HG02763 (cell line): Measurements from ENCODE around the gene SPRR2D.
"Not testable (repeated sequence)": the region's sequence is repeated elsewhere in the genome, so short reads cannot be mapped to it uniquely, and the experiment has no call there.

Experiments used
- ATAC-seq: cut with Tn5 transposase; IDR thresholded peaks from one replicate; pipeline ENCODE4 v1.9.1; 2021; ENCODE audit warnings: mild to moderate bottlenecking, moderate library complexity; ENCODE audit not compliant: unreplicated experiment

The SPRR2D gene

DNA sequence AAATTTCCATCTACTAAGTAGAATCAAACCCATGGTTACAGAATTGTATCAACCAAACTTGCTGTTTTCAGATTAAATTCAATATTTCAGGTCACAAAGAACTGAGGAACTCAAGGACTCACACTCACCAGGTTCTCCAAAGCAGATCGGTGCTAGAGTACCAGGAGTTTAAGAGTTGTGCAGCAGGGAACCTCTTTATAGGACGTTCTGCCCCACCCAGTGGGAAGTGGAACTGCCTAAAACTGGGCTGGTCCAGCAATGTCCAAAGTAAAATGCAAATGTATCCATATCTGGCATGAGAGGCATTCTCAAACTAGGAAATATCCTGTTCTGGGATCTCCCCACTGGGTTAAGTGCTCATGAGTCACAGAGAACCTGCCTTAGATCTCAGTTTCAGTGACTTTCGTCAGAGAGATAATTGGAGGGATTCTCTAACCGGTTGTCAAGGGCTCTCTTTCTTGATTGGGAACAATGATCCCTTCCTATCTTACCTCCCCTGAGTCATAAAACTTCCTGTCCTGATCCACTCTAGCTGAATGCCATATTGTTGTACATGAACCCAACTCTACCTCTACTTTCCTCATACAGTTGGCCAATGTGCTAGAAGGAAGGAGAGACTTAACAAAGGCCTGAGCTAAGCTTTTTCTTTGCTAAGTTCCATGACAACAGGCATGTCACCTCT lies at the start of gene SPRR2D:
Gene SPRR2D, minus strand, starts transcription at position 171 of the 682 bp plus-strand sequence. CDS start 774 bp downstream, outside the sequence.
- ATAC-seq: no peak

DNA sequence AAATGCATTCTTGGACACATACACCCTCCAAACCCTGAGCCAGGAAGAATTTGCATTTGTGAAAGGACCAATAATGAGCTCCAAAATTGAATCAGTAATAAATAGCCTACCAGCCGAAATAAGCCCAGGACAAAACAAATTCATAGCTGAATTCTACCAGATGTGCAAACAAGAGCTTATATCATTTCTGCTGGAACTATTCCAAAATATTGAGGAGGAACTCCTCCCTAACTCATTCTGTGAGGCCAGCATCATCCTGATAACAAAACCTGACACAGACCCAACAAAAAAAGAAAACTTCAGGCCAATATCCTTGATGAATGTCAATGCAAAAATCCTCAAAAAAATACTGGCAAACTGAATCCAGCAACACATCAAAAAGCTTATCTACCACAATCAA lies 46.7 kb upstream of the SPRR2D start:
- ATAC-seq: no peak

DNA sequence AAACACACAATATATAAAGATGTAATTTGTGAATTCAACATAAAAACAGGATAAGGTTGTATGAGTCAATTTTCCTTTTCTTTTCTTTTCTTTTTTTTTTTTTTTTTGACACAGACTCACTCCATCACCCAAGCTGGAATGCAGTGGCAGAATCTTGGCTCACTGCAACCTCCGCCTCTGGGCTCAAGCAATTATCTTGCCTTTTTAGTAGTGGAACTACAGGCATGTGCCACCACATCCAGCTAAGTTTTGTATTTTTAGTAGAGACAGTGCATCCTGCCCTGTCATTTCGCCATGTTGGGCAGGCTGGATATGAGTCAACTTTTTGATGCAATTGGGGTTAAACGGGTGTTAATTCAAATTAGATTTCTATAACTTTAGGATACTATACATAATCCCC lies 40.8 kb upstream of the SPRR2D start:
- no peak for ATAC-seq

DNA sequence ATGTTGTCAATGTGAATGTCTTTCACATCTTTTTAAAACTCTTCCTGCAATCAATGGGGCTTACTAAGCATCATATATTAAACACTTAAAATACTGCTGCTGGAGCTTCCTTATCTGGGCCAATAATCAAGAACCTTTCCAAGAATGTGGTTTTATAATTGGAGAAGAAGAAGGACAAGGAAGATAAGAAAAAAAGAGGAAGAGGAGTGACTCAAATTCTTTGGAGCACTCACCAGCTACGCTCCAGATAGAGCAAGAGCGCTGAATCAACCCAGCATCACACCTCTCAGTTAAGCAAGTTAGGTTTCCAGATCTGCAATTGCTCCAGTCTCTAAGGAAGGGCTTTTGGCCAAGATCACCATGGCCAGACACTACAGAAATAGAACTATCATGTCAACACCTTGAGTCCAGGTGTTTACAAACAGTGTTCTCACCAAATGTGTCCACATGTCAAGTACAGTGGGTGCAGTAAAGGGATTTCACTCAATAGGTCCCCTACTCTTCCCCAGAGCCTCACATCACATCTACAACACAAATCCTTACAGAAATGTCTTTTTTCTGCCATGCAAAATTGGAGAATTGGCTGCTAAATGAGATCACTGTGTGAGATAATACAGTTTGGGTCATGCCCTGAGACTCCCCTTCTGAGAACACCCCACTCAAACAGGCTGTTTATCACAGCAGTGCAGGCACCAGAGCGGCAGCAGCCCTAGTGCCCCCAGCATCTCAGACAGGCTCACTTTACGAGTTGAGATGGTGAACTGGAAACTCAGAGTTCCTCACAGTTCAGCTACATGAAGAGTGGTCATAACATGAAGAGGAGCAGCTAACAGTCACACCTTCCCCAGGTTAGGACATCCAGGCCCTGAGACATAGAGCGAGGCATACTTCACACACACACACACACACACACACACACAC lies 32.1 kb upstream of the SPRR2D start:
- no peak for ATAC-seq

DNA sequence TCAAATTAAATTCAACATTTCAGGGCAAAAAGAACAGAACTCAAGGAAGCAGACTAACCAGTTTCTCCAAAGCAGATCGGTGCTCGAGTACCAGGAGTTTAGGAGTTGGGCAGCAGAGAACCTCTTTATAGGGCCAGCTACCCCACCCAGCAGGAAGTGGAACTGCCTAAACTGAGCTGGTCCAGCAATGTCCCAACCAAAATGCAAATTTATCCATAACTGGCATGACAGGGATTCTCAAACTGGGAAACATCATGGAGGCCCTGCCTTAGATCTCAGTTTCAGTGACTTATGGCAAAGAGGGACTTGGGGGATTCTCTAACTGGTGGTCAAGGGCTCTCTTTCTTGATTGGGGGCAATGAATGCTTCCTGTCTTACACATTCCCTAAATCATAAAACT lies 30.6 kb upstream of the SPRR2D start, which contains the start of gene SPRR2B:
Gene SPRR2B, minus strand, starts transcription at position 101 of the 400 bp plus-strand sequence. CDS start 772 bp downstream, outside the sequence.
- ATAC-seq: no peak

DNA sequence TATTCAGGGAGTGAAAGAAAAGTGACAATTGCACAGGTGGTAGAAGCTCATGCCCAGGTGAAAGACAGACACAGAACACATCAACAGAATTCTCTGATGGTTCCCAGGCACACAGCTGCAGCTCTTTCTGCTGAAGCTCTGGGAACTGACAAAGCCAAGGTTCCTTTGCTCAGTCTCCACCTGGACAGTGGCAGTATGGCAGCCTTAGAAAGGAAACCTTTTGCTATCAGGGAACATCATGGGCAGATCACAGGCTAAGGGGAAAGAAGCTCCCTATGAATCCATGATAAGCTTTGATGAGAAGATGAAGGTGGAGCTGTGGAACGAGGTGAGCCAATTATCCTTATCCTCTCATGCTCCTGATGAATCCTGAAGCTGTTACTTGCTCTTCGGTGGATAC lies 29.3 kb upstream of the SPRR2D start:
- no peak for ATAC-seq

DNA sequence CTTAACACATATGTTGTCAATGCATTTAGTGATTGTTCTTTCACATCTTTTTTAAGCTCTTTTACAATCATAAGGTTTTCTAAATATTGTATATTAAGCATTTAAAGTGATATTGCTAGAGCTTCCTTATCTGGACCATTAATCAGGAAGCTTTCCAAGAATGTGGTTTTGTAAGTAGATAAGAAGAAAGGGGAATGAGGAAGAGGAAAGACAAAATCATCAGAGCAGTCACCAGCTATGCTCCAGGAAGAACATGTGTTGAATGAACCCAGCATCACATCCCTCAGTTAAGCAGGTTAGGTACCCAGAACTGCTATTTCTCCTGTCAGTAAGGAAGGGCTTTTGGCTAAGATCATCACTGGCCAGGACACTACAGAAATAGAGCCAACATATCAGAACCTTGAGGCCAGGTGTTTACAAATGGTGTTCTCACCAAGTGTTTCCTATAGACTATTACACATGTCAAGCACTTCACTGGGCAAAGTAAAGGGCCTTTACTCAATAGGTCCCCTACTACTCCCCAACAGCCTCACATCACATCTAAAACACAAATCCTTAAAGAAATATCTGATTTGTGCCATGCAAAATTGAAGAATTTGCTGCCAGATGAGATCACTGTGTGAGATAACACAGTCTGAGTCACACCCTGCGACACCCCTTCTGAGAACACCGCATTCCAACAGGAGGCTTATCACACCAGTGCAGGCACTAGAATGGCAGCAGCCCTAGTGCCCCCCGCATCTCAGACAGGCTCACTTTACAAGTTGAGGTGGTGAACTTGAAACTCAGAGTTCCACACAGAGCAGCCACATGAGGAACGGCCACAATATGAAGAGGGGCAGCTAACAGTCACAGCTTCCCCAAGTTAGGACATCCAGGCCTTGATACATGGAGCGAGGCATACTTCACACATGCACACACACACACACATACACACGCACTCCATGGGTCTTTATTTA lies 18.2 kb upstream of the SPRR2D start:
- ATAC-seq: no peak

DNA sequence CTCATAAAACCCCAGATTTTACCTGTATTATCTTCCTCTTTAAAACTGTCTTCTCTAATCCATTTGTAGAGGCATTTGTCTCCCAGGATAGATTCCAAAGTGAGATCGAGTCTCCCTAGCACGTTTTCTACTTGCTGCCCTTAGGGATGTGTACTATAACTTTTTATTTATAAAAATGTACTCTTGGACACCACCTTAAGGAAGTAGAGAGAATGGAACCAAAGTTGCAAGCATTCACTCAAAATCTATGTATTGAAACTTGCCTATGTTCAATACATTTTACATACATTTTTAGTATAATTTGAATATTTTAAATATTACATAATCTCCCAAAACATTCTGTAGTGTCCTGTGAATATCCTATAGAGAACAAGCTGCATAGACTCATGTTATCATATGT lies 17.2 kb upstream of the SPRR2D start:
- no peak for ATAC-seq

DNA sequence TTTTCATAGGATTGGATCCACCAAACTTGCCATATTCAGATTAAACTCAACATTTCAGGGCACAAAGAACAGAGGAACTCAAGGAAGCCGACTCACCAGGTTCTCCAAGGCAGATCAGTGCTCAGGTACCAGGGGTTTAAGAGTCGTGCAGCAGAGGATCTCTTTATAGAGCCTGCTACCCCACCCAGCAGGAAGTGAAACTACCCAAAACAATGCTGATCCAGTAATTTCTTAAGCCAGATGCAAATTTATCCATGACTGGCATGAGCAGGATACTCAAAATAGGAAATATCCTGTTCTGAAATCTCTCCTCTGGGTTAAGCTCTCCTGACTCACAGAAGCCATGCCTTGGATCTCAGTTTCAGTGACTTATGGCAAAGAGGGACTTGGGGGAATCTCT lies 16.5 kb upstream of the SPRR2D start, which contains the start of gene SPRR2A:
Gene SPRR2A, minus strand, starts transcription at position 138 of the 400 bp plus-strand sequence. CDS start 777 bp downstream, outside the sequence.
- ATAC-seq: no peak

DNA sequence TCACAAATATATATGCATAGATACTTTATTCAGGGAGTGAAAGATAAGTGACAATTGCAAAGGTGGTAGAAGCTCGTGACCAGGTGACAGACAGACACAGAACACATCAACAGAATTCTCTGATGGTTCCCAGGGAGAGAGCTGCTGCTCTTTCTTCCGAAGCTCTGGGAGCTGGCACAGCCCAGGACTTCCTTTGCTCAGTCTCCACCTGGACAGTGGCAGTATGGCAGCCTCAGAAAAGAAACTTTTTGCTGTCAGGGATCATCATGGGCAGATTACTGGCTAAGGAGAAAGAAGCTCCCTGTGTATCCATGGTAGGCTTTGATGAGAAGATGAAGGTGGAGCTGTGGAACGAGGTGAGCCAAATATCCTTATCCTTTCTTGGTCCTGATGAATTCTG lies 15.2 kb upstream of the SPRR2D start:
- not testable (repeated sequence) for ATAC-seq

DNA sequence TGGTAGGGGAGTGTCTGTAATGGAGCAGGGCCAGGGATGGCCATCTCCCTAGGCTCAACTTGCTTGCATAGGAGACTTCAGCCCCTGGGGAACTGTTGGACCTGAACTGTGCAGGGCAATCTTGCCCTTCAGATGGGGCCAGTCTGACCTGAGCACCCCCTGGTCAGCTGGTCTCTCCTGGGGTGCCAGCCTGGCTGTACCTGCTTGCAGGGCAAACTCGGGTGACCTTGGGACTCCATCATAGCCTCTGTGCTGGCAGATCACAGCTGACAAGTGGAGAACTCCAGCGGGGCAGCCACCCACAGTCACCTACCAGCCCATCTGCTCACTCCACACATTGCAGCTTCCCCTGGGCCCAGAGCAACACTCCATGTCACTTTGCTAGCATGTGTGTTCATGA lies 8.3 kb upstream of the SPRR2D start:
- ATAC-seq: no peak

DNA sequence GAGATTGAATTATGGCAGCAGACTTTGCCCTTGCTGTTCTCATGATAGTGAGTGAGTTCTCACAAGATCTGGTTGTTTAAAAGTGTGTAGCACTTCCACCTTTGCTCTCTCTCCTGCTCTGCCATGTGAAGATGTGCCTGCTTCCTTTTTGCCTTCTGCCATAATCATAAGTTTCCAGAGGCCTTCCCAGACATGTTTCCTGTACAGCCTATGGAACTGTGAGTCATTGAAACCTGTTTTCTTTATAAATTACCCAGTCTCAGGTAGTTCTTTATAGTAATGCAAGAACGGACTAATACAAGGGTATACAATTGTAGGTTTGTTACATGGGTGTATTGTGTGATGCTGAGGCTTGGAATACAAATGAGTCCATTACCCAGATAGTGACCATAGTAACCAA lies 5.7 kb downstream of the SPRR2D start:
- no peak for ATAC-seq

DNA sequence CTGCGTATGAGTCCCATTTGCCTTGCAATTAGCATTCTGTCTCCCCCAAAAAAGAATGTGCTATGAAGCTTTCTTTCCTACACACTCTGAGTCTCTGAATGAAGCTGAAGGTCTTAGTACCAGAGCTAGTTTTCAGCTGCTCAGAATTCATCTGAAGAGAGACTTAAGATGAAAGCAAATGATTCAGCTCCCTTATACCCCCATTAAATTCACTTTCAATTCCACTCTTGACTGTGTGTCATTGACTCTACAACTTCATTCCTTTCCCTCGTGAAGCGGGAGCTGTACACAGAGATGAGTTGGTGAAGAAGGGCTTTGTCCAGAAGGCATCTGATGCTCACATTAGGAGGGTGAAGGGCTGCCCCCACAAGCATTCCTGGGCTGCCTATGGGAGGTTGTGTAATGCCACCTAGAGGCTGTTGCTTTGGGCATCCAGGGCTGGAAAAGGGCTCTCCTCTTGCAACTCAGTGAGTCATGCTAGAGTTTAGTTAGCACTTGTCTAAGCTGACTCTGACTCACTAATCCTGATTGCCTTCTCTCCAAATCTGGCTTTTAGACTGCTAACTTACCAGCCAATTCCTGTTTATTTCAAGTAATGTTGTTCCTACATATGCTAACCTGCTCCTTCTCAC lies 8.1 kb downstream of the SPRR2D start:
- ATAC-seq: no peak

DNA sequence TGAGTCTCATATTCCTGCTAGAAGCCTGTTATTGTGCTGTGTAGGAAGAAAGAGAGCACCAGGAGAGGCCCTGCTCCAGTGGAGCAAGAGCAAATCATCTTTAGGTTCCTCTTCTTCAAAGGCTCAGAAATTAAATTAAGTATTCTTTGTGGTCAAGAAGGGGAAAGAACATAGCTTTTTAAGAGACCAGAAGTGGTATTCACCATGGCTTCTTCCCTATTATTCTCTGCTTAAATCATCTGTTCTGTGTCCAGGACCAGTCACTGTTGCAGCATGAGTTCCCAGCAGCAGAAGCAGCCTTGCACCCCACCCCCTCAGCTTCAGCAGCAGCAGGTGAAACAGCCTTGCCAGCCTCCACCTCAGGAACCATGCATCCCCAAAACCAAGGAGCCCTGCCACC lies 8.8 kb downstream of the SPRR2D start:
- no peak for ATAC-seq

DNA sequence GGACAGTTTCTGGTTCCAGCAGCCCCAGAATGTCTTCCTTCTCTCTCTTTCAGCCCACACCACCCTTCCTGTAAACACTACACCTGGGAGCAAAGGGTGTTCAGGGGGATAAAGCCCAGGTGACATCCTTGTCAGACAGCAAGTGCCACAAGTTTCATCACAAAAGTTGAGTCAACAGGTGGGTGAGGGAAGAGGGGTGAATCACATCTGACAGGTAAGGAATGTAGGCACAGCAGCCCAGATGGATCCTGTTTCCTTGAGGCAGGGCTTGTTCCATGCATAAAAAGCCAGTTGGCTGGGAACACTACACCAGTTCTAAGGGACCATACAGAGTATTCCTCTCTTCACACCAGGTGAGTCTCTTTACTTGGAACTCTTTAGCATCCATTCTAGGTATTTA lies 10.0 kb downstream of the SPRR2D start, which contains the start of gene SPRR1B:
Gene SPRR1B, plus strand, starts transcription at position 309 of the 400 bp plus-strand sequence. CDS start 1,143 bp downstream, outside the sequence.
- no peak for ATAC-seq

DNA sequence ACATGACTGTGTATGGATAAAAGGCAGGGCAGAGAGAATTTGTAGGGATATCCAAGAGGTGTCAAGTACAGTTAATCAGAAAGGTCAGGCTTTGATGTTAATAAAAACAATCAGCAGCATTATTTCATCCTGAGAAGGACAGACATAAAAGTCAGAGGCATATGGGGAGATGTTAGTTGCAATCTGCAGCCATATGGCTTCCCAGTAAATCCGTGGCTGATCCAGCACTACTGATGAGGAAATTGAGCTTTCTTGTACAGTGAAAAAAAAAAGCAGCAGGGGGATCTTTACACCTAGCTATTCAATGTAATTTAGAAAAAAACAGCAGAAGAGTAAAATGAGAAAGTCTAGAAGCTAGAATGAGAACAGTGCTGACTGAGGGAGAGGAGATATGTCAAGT lies 12.2 kb downstream of the SPRR2D start:
- ATAC-seq: no peak

DNA sequence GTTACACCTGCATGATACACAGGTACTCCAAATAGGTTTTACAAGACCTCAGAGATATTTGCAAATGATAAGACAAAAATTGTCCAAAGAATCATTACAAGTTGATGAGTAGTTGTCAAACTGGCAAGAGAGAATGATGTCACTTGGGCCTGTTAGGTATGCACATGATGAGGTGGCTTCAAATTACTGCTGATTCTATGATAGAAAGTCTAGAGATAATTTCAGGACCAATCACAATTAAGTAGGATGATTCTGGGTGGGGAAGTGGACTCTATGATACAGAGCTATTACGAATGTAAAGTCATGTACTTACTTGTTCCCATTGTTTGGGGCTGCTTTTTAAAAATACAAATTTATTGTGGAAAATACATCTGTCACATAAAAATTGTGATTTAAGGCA lies 15.1 kb downstream of the SPRR2D start:
- ATAC-seq: no peak

DNA sequence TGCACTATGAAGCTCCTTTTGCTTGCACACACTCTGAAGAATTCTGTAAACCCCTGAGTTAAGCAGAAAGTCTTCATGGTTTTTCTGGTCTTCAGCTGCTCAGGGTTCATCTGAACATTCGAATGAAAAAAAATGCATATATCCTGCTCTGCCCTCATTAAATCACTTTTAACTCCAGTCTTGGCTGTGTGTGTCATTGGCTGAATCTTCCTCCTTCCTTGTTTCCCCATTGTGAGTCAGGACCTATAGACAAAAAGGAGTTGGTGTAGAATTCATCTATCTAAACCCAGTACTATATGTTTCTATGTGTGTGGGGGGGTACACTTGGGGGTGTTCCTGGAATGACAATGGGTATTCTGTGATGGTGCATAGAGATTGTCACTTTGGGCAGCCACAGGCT lies 16.5 kb downstream of the SPRR2D start:
- no peak for ATAC-seq

DNA sequence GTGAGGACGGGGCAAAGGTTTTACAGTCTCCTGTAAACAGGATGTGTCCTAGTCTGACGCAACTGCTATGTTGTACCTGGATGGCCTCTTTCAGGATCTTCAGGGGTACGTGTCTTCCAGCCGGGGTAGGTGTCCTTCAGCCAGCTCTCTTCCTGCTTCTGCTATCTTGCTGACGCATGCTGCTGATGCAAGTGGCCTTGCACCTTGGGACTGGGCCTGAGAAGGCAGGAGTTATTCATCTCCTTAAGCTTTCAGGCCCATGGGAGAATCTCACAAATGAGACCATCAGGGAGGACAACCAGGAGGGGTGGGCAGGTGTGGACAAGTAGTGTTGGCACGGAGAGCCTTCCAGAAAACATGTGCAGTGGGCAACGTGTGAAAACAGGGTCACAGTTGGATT lies 17.8 kb downstream of the SPRR2D start:
- ATAC-seq: no peak

DNA sequence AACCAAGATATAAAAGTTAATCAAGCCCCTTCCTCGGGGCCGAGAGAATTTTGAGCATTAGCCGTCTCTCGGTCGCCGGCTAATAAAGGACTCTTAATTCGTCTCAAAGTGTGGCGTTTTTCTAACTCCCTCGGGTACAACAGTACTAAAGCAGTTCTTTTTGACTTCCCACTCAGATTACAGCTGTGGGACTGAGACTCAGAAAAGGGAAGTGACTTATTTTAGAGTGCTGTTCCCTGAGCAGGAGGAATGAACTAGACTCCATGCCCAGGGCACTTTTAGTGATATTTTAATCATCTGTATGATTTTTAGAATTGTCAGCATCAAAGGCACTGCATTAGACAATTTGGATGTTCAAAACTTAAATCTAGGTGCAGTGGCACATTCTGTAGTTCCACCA lies 18.6 kb downstream of the SPRR2D start:
- not testable (repeated sequence) for ATAC-seq
